Measurements from ENCODE around the gene TMSB4X. TPM values are rescaled to one million over a fixed set of nuclear protein-coding genes. Genes with fewer than 3 reads are reported as not detected.

TMSB4X gene
- polyA plus RNA-seq, 1 of the 3 experiments (the other 2 are of a cell fraction), result 4,830 TPM

DNA sequence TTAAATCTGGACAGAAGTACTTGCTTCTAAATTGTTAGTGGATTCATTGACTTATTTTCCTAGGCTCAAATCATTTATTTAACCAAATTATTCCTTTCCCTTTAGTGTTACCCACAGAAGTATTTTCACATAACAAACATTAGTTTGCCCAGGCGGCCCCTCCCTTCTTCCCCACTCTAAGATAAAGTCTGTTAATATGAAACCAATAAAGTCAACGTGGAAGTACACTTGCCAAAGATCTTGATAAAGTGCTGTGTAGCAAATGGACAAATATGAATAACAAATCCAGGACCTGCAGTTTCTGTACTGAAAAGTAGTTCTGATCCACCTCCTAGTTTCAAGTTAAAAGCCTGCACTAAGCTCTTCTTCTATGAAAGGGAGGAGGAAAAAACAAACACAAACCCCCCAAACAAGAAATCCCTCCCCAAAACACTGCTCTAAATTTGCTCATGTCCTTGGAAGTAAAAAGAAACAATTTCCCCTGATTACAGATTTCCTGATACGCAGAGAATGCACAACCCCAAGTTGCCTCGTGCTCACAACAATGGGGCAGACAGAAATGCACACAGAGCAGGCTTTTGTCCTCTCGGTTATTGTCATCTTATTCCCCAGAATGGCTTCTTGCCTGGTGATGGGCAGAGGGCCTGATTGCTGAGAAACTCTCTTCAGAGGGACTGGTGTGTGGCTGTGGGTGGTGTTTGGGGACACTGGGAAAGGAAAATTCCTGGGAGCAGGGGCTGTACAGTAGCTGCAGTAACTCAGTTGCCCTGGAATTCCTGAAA, 23.2 kb downstream of the TMSB4X start:
- no peak overlapping the region for H3K27ac ChIP-seq (ENCODE audit: low read depth in 2 of 2, low read length in 1 of 2)
- no peak for DNase-seq
- H3K36me3 ChIP-seq (replicated peaks in 1 of 2; ENCODE audit: control insufficient read depth in 1 of 2, insufficient read depth in 2 of 2, low read length in 1 of 2), result no peaks in the 10 kb centered on the region
- peak overlapping the region; percentile 77 for H2AFZ ChIP-seq (ENCODE audit: low read depth)
- no peaks in the 10 kb centered on the region for H3K9me3 ChIP-seq
- no peak overlapping the region for H3K4me3 ChIP-seq (ENCODE audit: low read depth in 2 of 2, low read length in 1 of 2)
- H3K4me2 ChIP-seq, result no peak overlapping the region
- TF ChIP-seq GATA2 (CRISPR knock-in tag; IDR thresholded peaks at IDR 0.05), result no peak
- no peak for TF ChIP-seq CHD2 (IDR thresholded peaks at IDR 0.05; ENCODE audit: low read length, partially characterized antibody)
- TF ChIP-seq MEF2A (IDR thresholded peaks at IDR 0.05; ENCODE audit: borderline replicate concordance, low read depth), result no peak
- no peak for TF ChIP-seq FOXJ3 (CRISPR knock-in tag; IDR thresholded peaks at IDR 0.05)
- no peak for TF ChIP-seq EP300 (IDR thresholded peaks at IDR 0.05; ENCODE audit: borderline replicate concordance in 1 of 2, low read depth in 1 of 2, low read length in 1 of 2)
- TF ChIP-seq POLR2AphosphoS5 (IDR thresholded peaks at IDR 0.05; ENCODE audit: low read depth, low read length), result no peak
- no peak for TF ChIP-seq CTCF (IDR thresholded peaks at IDR 0.05)
- TF ChIP-seq JUND (IDR thresholded peaks at IDR 0.05), result no peak
- no peak for TF ChIP-seq ELF1 (IDR thresholded peaks at IDR 0.05)
- no peak for TF ChIP-seq SIN3A (IDR thresholded peaks at IDR 0.05; ENCODE audit: borderline replicate concordance, low read depth, low read length)
- H3K79me2 ChIP-seq (ENCODE audit: insufficient read depth), result no peaks in the 10 kb centered on the region
- peaks cover 16% of the 10 kb centered on the region for H3F3A ChIP-seq (replicated peaks; ENCODE audit: insufficient read depth)
- peaks cover 2 to 7% of the 10 kb centered on the region in 2 experiments; a peak in 1 of 4 replicates for H3K4me1 ChIP-seq (ENCODE audit: control insufficient read depth in 1 of 2, insufficient read depth in 2 of 2, low read depth in 1 of 2, low read length in 1 of 2)
- H3K9ac ChIP-seq, result no peak overlapping the region; the same call in 1 of the 2 replicates
- ChIA-PET POLR2A (no interaction called here), CTCF (interaction anchor here (1.3 kb wide), 1 partner anchor 9 kb away, joined by 4 read pairs; no protein-coding TSS in a partner anchor)
- WGBS (ENCODE audit: low lambda C conversion rate), result 27% methylated on average over 5 of the region's 5 CpGs
- H4K20me1 ChIP-seq (ENCODE audit: insufficient read depth), result no peaks in the 10 kb centered on the region
- no peaks in the 10 kb centered on the region for H3K9me2 ChIP-seq
- no peaks in the 10 kb centered on the region for H3K27me3 ChIP-seq (ENCODE audit: insufficient read depth)

DNA sequence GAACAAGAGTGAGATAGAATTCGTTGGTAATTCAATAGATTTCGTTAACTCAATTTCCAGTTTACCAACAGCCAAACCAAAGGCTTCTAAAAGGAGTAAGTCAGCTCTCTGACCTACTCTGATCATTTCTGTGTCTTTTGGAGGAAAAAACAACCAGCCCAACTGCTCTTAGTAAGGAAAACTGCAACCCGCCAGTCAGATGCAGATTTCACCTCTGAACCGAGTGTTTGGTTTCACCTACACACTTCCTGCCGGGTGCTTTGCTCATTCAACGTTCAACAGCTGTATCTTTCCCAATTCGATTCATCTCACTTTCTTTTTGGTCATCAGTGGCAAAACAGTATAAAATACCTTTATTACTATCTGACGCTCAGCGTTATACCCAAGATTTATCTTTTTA, 24.5 kb downstream of the TMSB4X start:
- H3K36me3 ChIP-seq (replicated peaks in 1 of 2; ENCODE audit: control insufficient read depth in 1 of 2, insufficient read depth in 2 of 2, low read length in 1 of 2), result no peaks in the 10 kb centered on the region
- H3K9ac ChIP-seq, result no peak overlapping the region
- no peak overlapping the region for H2AFZ ChIP-seq (ENCODE audit: low read depth)
- WGBS (ENCODE audit: low lambda C conversion rate), result 57% methylated on average over 9 of the region's 9 CpGs
- ChIA-PET POLR2A (no interaction called here), CTCF (no interaction called here)
- peaks cover 9% of the 10 kb centered on the region for H3F3A ChIP-seq (replicated peaks; ENCODE audit: insufficient read depth)
- no peak overlapping the region; a peak in 1 of 4 replicates for H3K4me3 ChIP-seq (ENCODE audit: low read depth in 2 of 2, low read length in 1 of 2)
- H3K79me2 ChIP-seq (ENCODE audit: insufficient read depth), result no peaks in the 10 kb centered on the region
- no peaks in the 10 kb centered on the region for H3K27me3 ChIP-seq (ENCODE audit: insufficient read depth)
- H3K9me3 ChIP-seq, result no peaks in the 10 kb centered on the region
- H3K4me1 ChIP-seq (ENCODE audit: control insufficient read depth in 1 of 2, insufficient read depth in 2 of 2, low read depth in 1 of 2, low read length in 1 of 2), result peaks cover 2 to 7% of the 10 kb centered on the region in 2 experiments; a peak in 1 of 4 replicates
- no peak for DNase-seq
- H3K9me2 ChIP-seq, result no peaks in the 10 kb centered on the region
- H3K27ac ChIP-seq (ENCODE audit: low read depth in 2 of 2, low read length in 1 of 2), result peak overlapping the region in 1 of 2 experiments; percentile 34; a peak in 1 of 4 replicates
- H4K20me1 ChIP-seq (ENCODE audit: insufficient read depth), result no peaks in the 10 kb centered on the region
- peak overlapping the region; percentile 2; the same call in 1 of the 2 replicates for H3K4me2 ChIP-seq
- TF ChIP-seq SIN3A (IDR thresholded peaks at IDR 0.05; ENCODE audit: borderline replicate concordance, low read depth, low read length) (no peak), NRF1 (IDR thresholded peaks at IDR 0.05; ENCODE audit: low read depth, low read length) (no peak), YY1 (IDR thresholded peaks at IDR 0.05; ENCODE audit: low read depth) (no peak), FOXJ3 (CRISPR knock-in tag; IDR thresholded peaks at IDR 0.05) (no peak), GABPA (IDR thresholded peaks at IDR 0.05; ENCODE audit: low read depth) (no peak), EZH2phosphoT487 (IDR thresholded peaks at IDR 0.05; ENCODE audit: borderline replicate concordance, low read depth) (no peak), IRF3 (IDR thresholded peaks at IDR 0.05; ENCODE audit: low read depth, low read length) (no peak), TCF12 (IDR thresholded peaks at IDR 0.05) (no peak), MAX (IDR thresholded peaks at IDR 0.05; ENCODE audit: low read depth) (no peak), USF1 (IDR thresholded peaks at IDR 0.05; ENCODE audit: borderline replicate concordance, low read depth) (no peak), CHD2 (IDR thresholded peaks at IDR 0.05; ENCODE audit: low read length, partially characterized antibody) (no peak), JUND (IDR thresholded peaks at IDR 0.05) (no peak), MXI1 (IDR thresholded peaks at IDR 0.05; ENCODE audit: low read depth, low read length) (no peak)
- TF ChIP-seq, protein P1, sequence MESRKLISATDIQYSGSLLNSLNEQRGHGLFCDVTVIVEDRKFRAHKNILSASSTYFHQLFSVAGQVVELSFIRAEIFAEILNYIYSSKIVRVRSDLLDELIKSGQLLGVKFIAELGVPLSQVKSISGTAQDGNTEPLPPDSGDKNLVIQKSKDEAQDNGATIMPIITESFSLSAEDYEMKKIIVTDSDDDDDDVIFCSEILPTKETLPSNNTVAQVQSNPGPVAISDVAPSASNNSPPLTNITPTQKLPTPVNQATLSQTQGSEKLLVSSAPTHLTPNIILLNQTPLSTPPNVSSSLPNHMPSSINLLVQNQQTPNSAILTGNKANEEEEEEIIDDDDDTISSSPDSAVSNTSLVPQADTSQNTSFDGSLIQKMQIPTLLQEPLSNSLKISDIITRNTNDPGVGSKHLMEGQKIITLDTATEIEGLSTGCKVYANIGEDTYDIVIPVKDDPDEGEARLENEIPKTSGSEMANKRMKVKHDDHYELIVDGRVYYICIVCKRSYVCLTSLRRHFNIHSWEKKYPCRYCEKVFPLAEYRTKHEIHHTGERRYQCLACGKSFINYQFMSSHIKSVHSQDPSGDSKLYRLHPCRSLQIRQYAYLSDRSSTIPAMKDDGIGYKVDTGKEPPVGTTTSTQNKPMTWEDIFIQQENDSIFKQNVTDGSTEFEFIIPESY (IDR thresholded peaks at IDR 0.05; ENCODE audit: borderline replicate concordance, low read depth), result no peak
